ENCODE results near the gene PTGES3. TPM values are rescaled to one million over a fixed set of nuclear protein-coding genes. Genes with fewer than 3 reads are reported as not detected.

Gene PTGES3
- total RNA-seq, 1 experiment from 2014 or later, result 435 TPM

DNA sequence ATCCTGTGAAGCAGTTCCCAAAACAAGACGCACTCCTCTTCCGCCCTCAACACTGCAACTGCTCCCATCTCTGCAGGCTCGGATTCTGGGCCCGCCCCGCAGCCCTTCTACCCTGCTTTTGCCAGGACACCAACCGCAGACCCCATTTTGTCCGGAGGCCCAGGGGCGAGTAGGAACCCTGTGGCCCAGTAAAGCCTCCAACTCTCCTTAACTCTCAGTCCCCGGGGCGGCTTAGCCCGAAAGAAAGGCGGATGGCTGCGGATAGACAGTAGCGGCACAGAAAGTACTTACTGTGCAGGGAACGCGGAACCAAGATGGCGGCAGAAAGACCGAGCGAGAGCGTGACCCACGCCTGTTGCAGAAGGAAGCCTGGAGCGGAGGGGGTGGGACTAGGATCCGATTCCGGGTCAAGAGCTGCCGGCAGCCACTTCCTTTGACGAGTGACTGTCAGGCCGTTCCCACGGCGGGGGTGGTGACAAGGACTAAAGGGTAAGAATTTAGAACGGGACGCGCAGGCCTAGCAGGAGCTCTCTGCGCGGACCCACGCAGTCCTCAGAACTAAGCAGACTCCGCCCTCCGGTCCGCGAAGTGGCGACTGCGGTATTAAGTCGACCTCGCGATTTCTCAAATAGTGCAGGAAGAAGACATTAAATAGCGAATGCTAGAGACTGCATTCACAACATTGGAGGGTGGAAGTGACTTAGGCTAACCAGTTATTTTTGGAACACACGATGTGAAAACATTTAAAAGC is 37.1 kb upstream of the PTGES3 start, which contains the start of gene NACA:
Gene NACA, minus strand, starts transcription at position 328 of the 751 bp plus-strand sequence. CDS start 778 bp downstream, outside the sequence.
- peak within 1 kb of the TSS; percentile 99 to 100 for H3K4me3 Mint-ChIP-seq
- Histone ChIP-seq H4K91ac (ENCODE audit: insufficient read length, low read depth, low read length) (peak within 1 kb of the TSS; percentile 48), H3K27ac (ENCODE audit: insufficient read length, low read depth, low read length) (peak within 1 kb of the TSS; percentile 50)

More for the DNA sequence above, 37.1 kb upstream of the PTGES3 start, which contains the start of gene NACA:
- peaks cover 42 to 46% of the 10 kb centered on the region in 2 experiments for H3K4me1 Mint-ChIP-seq
- Histone ChIP-seq H4K20me1 (ENCODE audit: control insufficient read depth, insufficient read depth, insufficient read length) (no peaks in the 10 kb centered on the region), H3K14ac (ENCODE audit: insufficient read depth, low read length) (peak within 1 kb of the TSS; percentile 77), H3K9me3 (ENCODE audit: control insufficient read depth, low read depth, low read length) (no peaks in the 10 kb centered on the region), H3K4me1 (ENCODE audit: insufficient read depth, low read length) (peaks cover 10% of the 10 kb centered on the region), H4K8ac (replicated peaks; ENCODE audit: insufficient read length, low read depth, low read length) (peak within 1 kb of the TSS; percentile 18), H3T11ph (ENCODE audit: low read length) (no peak within 1 kb of the TSS), H3K18ac (ENCODE audit: insufficient read length, low read depth, low read length) (peak within 1 kb of the TSS; percentile 81), H3K4me2 (ENCODE audit: insufficient read depth, insufficient read length, low read length) (peak within 1 kb of the TSS; percentile 82), H3K79me1 (ENCODE audit: insufficient read depth, low read depth, low read length, poor library complexity, severe bottlenecking) (peaks cover 11% of the 10 kb centered on the region), H3K23me2 (ENCODE audit: insufficient read length, low read depth, low read length, poor library complexity, severe bottlenecking) (peaks cover 10% of the 10 kb centered on the region), H2BK12ac (ENCODE audit: insufficient read length, low read depth, low read length) (no peak within 1 kb of the TSS), H2AFZ (ENCODE audit: low read length) (no peak within 1 kb of the TSS), H3K56ac (ENCODE audit: insufficient read length, low read depth, low read length) (peak within 1 kb of the TSS; percentile 25), H2BK120ac (ENCODE audit: low read depth, low read length, poor library complexity, severe bottlenecking) (no peak within 1 kb of the TSS), H4K5ac (ENCODE audit: insufficient read length, low read depth, low read length) (peak within 1 kb of the TSS; percentile 77), H3K27me3 (ENCODE audit: insufficient read depth, low read length) (no peaks in the 10 kb centered on the region), H3K79me2 (ENCODE audit: insufficient read depth, low read length) (peaks cover 44% of the 10 kb centered on the region; the same call in 1 of the 2 replicates), H3K4ac (ENCODE audit: low read depth, low read length) (peak within 1 kb of the TSS; percentile 0; the same call in 1 of the 2 replicates), H2BK15ac (ENCODE audit: low read depth, low read length) (no peak within 1 kb of the TSS), H2BK20ac (ENCODE audit: low read depth, low read length, poor library complexity, severe bottlenecking) (no peak within 1 kb of the TSS), H2AK5ac (ENCODE audit: insufficient read length, low read length) (peak within 1 kb of the TSS; percentile 10), H2BK5ac (ENCODE audit: insufficient read length, low read length) (peak within 1 kb of the TSS; percentile 62), H3K23ac (ENCODE audit: insufficient read length, low read depth, low read length) (no peak within 1 kb of the TSS), H3K9ac (ENCODE audit: extremely low read depth, insufficient read length, low read length) (peak within 1 kb of the TSS; percentile 93)
- H3K36me3 Mint-ChIP-seq (ENCODE audit: insufficient read depth in 1 of 3, low read depth in 3 of 3), result peaks cover 48 to 77% (median 66%) of the 10 kb centered on the region in 3 experiments
- H3K27me3 Mint-ChIP-seq (ENCODE audit: low read depth), result no peaks in the 10 kb centered on the region
- peak; percentile 98 for DNase-seq
- no peaks in the 10 kb centered on the region for H3K9me3 Mint-ChIP-seq
- WGBS (ENCODE audit: extremely low coverage, insufficient read length, low lambda C conversion rate), result no CpG with 5 or more reads among the region's 46 CpGs
- TF ChIP-seq, protein P1, sequence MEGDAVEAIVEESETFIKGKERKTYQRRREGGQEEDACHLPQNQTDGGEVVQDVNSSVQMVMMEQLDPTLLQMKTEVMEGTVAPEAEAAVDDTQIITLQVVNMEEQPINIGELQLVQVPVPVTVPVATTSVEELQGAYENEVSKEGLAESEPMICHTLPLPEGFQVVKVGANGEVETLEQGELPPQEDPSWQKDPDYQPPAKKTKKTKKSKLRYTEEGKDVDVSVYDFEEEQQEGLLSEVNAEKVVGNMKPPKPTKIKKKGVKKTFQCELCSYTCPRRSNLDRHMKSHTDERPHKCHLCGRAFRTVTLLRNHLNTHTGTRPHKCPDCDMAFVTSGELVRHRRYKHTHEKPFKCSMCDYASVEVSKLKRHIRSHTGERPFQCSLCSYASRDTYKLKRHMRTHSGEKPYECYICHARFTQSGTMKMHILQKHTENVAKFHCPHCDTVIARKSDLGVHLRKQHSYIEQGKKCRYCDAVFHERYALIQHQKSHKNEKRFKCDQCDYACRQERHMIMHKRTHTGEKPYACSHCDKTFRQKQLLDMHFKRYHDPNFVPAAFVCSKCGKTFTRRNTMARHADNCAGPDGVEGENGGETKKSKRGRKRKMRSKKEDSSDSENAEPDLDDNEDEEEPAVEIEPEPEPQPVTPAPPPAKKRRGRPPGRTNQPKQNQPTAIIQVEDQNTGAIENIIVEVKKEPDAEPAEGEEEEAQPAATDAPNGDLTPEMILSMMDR (conservative IDR thresholded peaks at IDR 0.05), result no peak
- H3K27ac Mint-ChIP-seq, result peak within 1 kb of the TSS; percentile 100

All from H9 (cell line).